ENCODE data around the gene LAMA2. TPM values are rescaled to one million over a fixed set of nuclear protein-coding genes. Genes with fewer than 3 reads are reported as not detected.

Gene LAMA2
- total RNA-seq, 1 experiment from 2014 or later: 4.2 TPM

DNA sequence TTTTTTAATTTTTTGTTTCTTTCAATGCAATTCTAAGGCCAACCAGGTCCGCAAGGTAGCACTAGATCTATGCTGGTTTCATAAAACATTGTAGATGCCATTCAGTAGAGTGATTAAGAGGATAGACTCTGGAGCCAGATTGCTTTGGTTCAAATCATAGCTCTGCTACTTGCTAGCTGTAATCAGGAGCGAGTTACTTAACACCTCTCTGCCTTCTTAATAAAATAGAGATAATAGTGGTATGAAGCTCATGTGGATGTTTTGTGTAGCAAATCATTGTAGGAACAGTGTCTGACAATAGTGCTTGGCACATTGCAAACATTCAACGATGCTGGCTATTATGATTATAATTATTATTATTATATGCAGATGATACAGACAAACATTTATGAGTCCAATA is 164.9 kb downstream of the LAMA2 start:
- H4K91ac ChIP-seq (ENCODE audit: insufficient read length, low read depth, low read length): no peak overlapping the region
- no CpG with 5 or more reads among the region's 3 CpGs for WGBS (ENCODE audit: extremely low coverage, insufficient read length, low lambda C conversion rate)
- H4K5ac ChIP-seq (ENCODE audit: insufficient read length, low read depth, low read length): no peak overlapping the region
- H3K27ac ChIP-seq (ENCODE audit: insufficient read length, low read depth, low read length): no peak overlapping the region
- Mint-ChIP-seq H3K27me3 (ENCODE audit: low read depth) (no peaks in the 10 kb centered on the region), H3K27ac (no peak overlapping the region), H3K9me3 (peaks cover 0 to 5% of the 10 kb centered on the region in 2 experiments; a peak in 3 of 5 replicates), H3K36me3 (ENCODE audit: insufficient read depth in 1 of 3, low read depth in 3 of 3) (peaks cover 0 to 5% (median 0%) of the 10 kb centered on the region in 3 experiments; a peak in 2 of 7 replicates), H3K4me1 (no peaks in the 10 kb centered on the region), H3K4me3 (no peak overlapping the region)
- no peaks in the 10 kb centered on the region for H4K20me1 ChIP-seq (ENCODE audit: control insufficient read depth, insufficient read depth, insufficient read length)
- no peaks in the 10 kb centered on the region for H3K23me2 ChIP-seq (ENCODE audit: insufficient read length, low read depth, low read length, poor library complexity, severe bottlenecking)
- no peak overlapping the region for H3K9ac ChIP-seq (ENCODE audit: extremely low read depth, insufficient read length, low read length)
- H2BK12ac ChIP-seq (ENCODE audit: insufficient read length, low read depth, low read length): no peak overlapping the region
- H4K8ac ChIP-seq (replicated peaks; ENCODE audit: insufficient read length, low read depth, low read length): no peak overlapping the region
- no peak overlapping the region for H3T11ph ChIP-seq (ENCODE audit: low read length)
- no peak overlapping the region for H2BK15ac ChIP-seq (ENCODE audit: low read depth, low read length)
- no peaks in the 10 kb centered on the region for H3K4me1 ChIP-seq (ENCODE audit: insufficient read depth, low read length)
- H3K9me3 ChIP-seq (ENCODE audit: control insufficient read depth, low read depth, low read length): no peaks in the 10 kb centered on the region
- H2BK20ac ChIP-seq (ENCODE audit: low read depth, low read length, poor library complexity, severe bottlenecking): no peak overlapping the region
- no peaks in the 10 kb centered on the region for H3K79me2 ChIP-seq (ENCODE audit: insufficient read depth, low read length)
- TF ChIP-seq, protein P1, sequence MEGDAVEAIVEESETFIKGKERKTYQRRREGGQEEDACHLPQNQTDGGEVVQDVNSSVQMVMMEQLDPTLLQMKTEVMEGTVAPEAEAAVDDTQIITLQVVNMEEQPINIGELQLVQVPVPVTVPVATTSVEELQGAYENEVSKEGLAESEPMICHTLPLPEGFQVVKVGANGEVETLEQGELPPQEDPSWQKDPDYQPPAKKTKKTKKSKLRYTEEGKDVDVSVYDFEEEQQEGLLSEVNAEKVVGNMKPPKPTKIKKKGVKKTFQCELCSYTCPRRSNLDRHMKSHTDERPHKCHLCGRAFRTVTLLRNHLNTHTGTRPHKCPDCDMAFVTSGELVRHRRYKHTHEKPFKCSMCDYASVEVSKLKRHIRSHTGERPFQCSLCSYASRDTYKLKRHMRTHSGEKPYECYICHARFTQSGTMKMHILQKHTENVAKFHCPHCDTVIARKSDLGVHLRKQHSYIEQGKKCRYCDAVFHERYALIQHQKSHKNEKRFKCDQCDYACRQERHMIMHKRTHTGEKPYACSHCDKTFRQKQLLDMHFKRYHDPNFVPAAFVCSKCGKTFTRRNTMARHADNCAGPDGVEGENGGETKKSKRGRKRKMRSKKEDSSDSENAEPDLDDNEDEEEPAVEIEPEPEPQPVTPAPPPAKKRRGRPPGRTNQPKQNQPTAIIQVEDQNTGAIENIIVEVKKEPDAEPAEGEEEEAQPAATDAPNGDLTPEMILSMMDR (conservative IDR thresholded peaks at IDR 0.05): no peak
- H3K27me3 ChIP-seq (ENCODE audit: insufficient read depth, low read length): no peaks in the 10 kb centered on the region
- no peak overlapping the region for H3K4me2 ChIP-seq (ENCODE audit: insufficient read depth, insufficient read length, low read length)
- H2BK120ac ChIP-seq (ENCODE audit: low read depth, low read length, poor library complexity, severe bottlenecking): no peak overlapping the region
- no peaks in the 10 kb centered on the region for H3K79me1 ChIP-seq (ENCODE audit: insufficient read depth, low read depth, low read length, poor library complexity, severe bottlenecking)
- no peak overlapping the region for H2BK5ac ChIP-seq (ENCODE audit: insufficient read length, low read length)
- H3K4ac ChIP-seq (ENCODE audit: low read depth, low read length): no peak overlapping the region
- no peak overlapping the region for H2AFZ ChIP-seq (ENCODE audit: low read length)
- no peak overlapping the region for H3K23ac ChIP-seq (ENCODE audit: insufficient read length, low read depth, low read length)
- H2AK5ac ChIP-seq (ENCODE audit: insufficient read length, low read length): no peak overlapping the region
- no peak overlapping the region for H3K18ac ChIP-seq (ENCODE audit: insufficient read length, low read depth, low read length)
- no peak overlapping the region for H3K14ac ChIP-seq (ENCODE audit: insufficient read depth, low read length)
- no peak overlapping the region for H3K56ac ChIP-seq (ENCODE audit: insufficient read length, low read depth, low read length)
- DNase-seq: no peak
